Stomach smooth muscle (tissue), 2 donors: Measurements from ENCODE around the gene IFITM5.
A peak's percentile ranks its signal among the peaks of the same experiment; 100 is the strongest.

Experiments used
- H3K27ac ChIP-seq: one replicate; pipeline ENCODE4 v1.7.0; 2013; ENCODE audit warnings: mild to moderate bottlenecking, low read length, inconsistent platforms
- H3K27me3 ChIP-seq, 2 donors: one replicate each; pipeline ENCODE4 v1.7.0; 2013; ENCODE audit warnings: low read length in 2 of 2; ENCODE audit not compliant: insufficient read depth in 2 of 2, control insufficient read depth in 1 of 2
- H3K36me3 ChIP-seq, 2 donors: one replicate each; pipeline ENCODE4 v1.7.0; 2013; ENCODE audit warnings: low read length in 2 of 2; ENCODE audit not compliant: control insufficient read depth in 2 of 2, insufficient read depth in 2 of 2
- H3K4me1 ChIP-seq: one replicate; pipeline ENCODE4 v1.7.0; 2013; ENCODE audit warnings: low read length; ENCODE audit not compliant: control insufficient read depth, insufficient read depth
- H3K4me3 ChIP-seq, 2 donors: one replicate each; pipeline ENCODE4 v1.7.0; 2013; ENCODE audit warnings: low read length in 2 of 2
- H3K9ac ChIP-seq, 2 donors: one replicate each; pipeline ENCODE4 v1.7.0; 2013; ENCODE audit warnings: low read length in 2 of 2, mild to moderate bottlenecking in 1 of 2
- H3K9me3 ChIP-seq, 2 donors: one replicate each; pipeline ENCODE4 v1.7.0; 2013; ENCODE audit warnings: low read length in 2 of 2; ENCODE audit not compliant: control insufficient read depth in 2 of 2
- donor health status: healthy.
- donor health status: Pancreatic carcinoma.

The IFITM5 gene

GRCh38 chr11:267491-267994 is 31.8 kb downstream of the IFITM5 start:
- H3K4me3 ChIP-seq: peak overlapping the region in 1 of 2 donors; percentile 35
- H3K36me3 ChIP-seq: no peaks in the 10 kb centered on the region
- H3K27me3 ChIP-seq: peaks cover 7 to 8% of the 10 kb centered on the region in 2 donors
- H3K9ac ChIP-seq: no peak overlapping the region
- H3K4me1 ChIP-seq: no peaks in the 10 kb centered on the region
- no peaks in the 10 kb centered on the region for H3K9me3 ChIP-seq
- no peak overlapping the region for H3K27ac ChIP-seq

GRCh38 chr11:266676-267439 is 32.5 kb downstream of the IFITM5 start:
- H3K9ac ChIP-seq: no peak overlapping the region
- H3K4me1 ChIP-seq: no peaks in the 10 kb centered on the region
- H3K4me3 ChIP-seq: no peak overlapping the region
- H3K36me3 ChIP-seq: no peaks in the 10 kb centered on the region
- no peaks in the 10 kb centered on the region for H3K9me3 ChIP-seq
- no peak overlapping the region for H3K27ac ChIP-seq
- H3K27me3 ChIP-seq: peaks cover 7 to 8% of the 10 kb centered on the region in 2 donors

DNA sequence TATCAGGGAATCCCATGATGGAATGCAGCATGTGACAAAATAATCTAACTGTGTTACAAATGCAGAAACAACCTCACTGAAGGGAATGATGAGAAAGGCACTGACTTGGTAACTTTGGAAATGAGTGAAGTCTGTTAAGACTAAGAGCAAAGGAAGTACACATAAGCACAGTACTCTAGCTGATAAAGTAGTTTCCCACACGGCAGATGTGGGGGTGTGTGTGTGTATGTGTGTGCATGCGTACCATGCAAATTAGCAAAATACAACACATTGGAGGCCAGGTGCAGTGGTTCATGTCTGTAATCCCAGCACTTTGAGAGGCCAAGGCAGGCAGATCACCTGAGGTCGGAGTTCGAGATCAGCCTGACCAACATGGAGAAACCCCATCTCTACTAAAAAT is 37.7 kb downstream of the IFITM5 start:
- Histone ChIP-seq H3K27me3 (peaks cover 0 to 7% of the 10 kb centered on the region in 2 donors), H3K9ac (no peak overlapping the region), H3K4me3 (no peak overlapping the region), H3K27ac (no peak overlapping the region), H3K9me3 (peaks cover 0 to 3% of the 10 kb centered on the region in 2 donors), H3K36me3 (no peaks in the 10 kb centered on the region), H3K4me1 (no peaks in the 10 kb centered on the region)

DNA sequence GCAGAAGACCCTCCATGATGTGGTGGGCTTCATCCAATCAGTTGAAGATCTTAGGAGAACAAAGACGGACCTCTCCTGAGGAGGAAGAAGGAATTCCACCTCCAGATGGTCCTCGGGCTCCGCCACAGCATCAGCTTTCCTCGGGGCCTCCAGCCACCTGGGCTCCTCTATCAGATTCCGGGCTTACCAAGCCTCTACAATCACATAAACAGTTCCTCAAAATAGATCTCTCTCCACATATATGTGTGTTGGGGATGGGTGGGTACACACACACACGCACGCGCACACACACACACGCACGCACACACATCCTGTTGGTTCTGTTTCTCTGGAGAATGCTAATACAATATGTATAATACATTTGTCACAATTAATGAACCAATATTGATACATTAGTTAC is 39.9 kb downstream of the IFITM5 start:
- peaks cover 0 to 3% of the 10 kb centered on the region in 2 donors for H3K9me3 ChIP-seq
- H3K36me3 ChIP-seq: no peaks in the 10 kb centered on the region
- no peaks in the 10 kb centered on the region for H3K4me1 ChIP-seq
- H3K4me3 ChIP-seq: no peak overlapping the region
- H3K9ac ChIP-seq: no peak overlapping the region
- peaks cover 0 to 7% of the 10 kb centered on the region in 2 donors for H3K27me3 ChIP-seq
- no peak overlapping the region for H3K27ac ChIP-seq

GRCh38 chr11:257766-258493 is 41.4 kb downstream of the IFITM5 start:
- Histone ChIP-seq H3K4me1 (no peaks in the 10 kb centered on the region), H3K27me3 (peaks cover 0 to 7% of the 10 kb centered on the region in 2 donors), H3K9ac (no peak overlapping the region), H3K4me3 (no peak overlapping the region), H3K36me3 (peaks cover 4 to 5% of the 10 kb centered on the region in 2 donors), H3K27ac (no peak overlapping the region), H3K9me3 (peaks cover 0 to 3% of the 10 kb centered on the region in 2 donors)

DNA sequence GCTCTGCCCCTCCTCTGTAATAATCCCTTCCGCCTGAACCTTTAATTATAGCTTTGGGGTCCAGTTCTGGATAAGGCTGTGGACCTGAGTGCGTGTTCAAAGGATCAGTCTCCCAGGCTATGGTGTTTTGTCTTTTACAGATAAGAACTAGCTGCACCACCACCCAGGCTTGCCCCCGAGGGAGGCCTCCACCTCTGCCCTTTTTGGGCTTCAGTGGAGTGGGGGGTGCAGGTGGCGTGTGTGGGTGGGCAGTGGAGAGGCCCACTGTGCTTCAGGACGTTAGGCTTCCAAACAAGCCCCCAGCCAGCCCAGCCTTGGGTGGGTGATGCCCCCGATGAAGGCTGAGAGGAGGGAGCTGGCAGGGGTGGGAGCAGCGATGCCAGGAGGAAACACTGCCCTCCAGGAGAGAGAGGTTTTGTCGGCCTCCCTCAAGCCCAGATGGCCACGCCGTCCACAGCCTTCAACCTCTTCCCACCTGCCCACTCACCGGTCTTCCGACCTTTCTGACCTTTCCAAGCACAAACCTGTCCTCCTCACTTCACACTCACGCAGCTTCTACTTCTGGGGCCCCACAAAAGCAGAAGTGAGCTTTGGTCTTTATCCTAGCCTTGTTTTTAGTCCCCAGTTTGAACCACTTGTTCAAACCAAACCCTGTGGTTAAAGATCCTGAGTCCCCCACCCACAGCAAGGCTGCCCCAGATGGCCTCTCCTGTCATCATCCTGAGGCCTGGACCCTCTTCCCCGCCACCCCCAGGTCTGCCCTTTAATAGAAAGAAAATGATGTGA is 42.2 kb downstream of the IFITM5 start:
- H3K9ac ChIP-seq: no peak overlapping the region
- peaks cover 0 to 3% of the 10 kb centered on the region in 2 donors for H3K9me3 ChIP-seq
- H3K4me3 ChIP-seq: no peak overlapping the region
- peaks cover 0 to 7% of the 10 kb centered on the region in 2 donors for H3K27me3 ChIP-seq
- no peak overlapping the region for H3K27ac ChIP-seq
- no peaks in the 10 kb centered on the region for H3K4me1 ChIP-seq
- peaks cover 12 to 13% of the 10 kb centered on the region in 2 donors for H3K36me3 ChIP-seq

GRCh38 chr11:255816-256215 is 43.5 kb downstream of the IFITM5 start:
- H3K4me1 ChIP-seq: no peaks in the 10 kb centered on the region
- no peaks in the 10 kb centered on the region for H3K9me3 ChIP-seq
- no peak overlapping the region for H3K9ac ChIP-seq
- H3K4me3 ChIP-seq: no peak overlapping the region
- peaks cover 0 to 7% of the 10 kb centered on the region in 2 donors for H3K27me3 ChIP-seq
- H3K36me3 ChIP-seq: peaks cover 16 to 24% of the 10 kb centered on the region in 2 donors
- no peak overlapping the region for H3K27ac ChIP-seq

DNA sequence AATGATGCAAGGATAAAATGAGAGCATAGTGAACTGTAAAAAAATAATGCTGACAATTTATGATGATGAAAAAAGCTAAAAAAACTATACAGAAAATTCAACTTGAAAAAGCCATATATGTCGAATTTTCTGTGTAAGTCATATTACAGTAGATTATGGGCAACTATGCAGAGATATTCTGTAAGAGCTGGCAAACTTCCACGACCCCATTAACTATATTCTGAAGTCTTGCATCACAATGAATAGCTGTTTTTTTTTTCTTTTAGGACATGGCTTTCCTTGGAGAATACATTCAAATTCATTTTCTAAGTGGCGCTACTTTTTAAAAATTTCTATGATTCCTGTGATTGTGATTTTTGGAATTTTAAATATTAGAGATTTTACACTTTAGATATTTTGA is 44.1 kb downstream of the IFITM5 start:
- Histone ChIP-seq H3K27ac (no peak overlapping the region), H3K4me1 (no peaks in the 10 kb centered on the region), H3K9me3 (no peaks in the 10 kb centered on the region), H3K4me3 (no peak overlapping the region), H3K36me3 (peaks cover 16 to 29% of the 10 kb centered on the region in 2 donors), H3K27me3 (peaks cover 0 to 7% of the 10 kb centered on the region in 2 donors), H3K9ac (no peak overlapping the region)

DNA sequence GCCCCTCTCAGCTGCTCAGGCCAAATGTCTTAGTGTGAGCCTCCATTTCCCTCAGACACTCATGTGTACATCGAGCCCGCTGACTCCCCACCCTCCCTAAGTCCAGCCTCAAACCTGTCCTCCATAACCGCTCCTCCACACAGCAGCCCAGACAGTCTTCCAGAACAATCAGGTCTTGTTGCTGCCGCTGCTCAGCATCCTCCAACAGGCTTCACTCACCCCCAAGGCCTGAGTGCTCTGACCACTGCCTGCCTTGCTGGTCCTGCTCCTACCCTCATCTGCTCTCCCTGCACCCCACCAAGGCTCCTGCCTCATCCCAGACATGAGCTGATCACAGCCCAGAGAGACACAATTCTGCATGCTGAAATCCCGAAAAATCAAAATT is 45.4 kb downstream of the IFITM5 start:
- H3K36me3 ChIP-seq: peaks cover 20 to 34% of the 10 kb centered on the region in 2 donors
- no peak overlapping the region for H3K27ac ChIP-seq
- no peaks in the 10 kb centered on the region for H3K9me3 ChIP-seq
- peaks cover 0 to 3% of the 10 kb centered on the region in 2 donors for H3K27me3 ChIP-seq
- H3K4me3 ChIP-seq: no peak overlapping the region
- no peaks in the 10 kb centered on the region for H3K4me1 ChIP-seq
- H3K9ac ChIP-seq: no peak overlapping the region

- Histone ChIP-seq H3K9ac (no peak overlapping the region), H3K9me3 (no peaks in the 10 kb centered on the region), H3K36me3 (peaks cover 26 to 39% of the 10 kb centered on the region in 2 donors), H3K4me1 (no peaks in the 10 kb centered on the region), H3K4me3 (no peak overlapping the region), H3K27ac (no peak overlapping the region), H3K27me3 (peaks cover 0 to 3% of the 10 kb centered on the region in 2 donors)
These were observed 46.0 kb downstream of the IFITM5 start for GRCh38 chr11:253160-253885.
